Activated CD4-positive, alpha-beta T cell treated with anti-CD3 and anti-CD28 coated beads, Interleukin-2, amount 50 U/mL, for 4 hours (primary cell): ENCODE results near the gene KRTAP10-4.
"Not testable (repeated sequence)": the region's sequence is repeated elsewhere in the genome, so short reads cannot be mapped to it uniquely, and the experiment has no call there.

Experiments used
- DNase-seq, 2 experiments: peaks; one replicate each; pipeline ENCODE4 v3.0.0-alpha.2; 2020

Gene KRTAP10-4

DNA sequence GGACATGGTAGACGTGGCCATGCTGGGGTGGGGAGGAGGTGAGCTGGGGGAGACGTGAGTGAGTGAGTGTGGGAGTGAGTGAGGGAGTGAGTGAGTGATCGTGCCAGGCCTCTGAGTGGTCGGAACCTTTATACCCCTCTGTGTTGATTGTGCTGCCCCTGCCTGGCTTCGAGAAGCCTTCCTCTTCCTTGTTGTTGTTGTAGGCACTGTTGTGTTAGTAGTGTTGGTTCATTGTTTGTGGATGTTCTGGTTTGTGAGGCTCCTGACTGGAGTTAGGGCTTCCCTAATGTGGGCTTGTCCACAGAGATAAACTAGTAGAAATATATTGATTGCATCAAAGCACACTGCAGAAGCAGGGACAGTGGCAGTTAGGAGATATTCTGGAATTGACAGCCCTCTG, 14.8 kb upstream of the KRTAP10-4 start, which contains the start of gene KRTAP10-3:
Gene KRTAP10-3, minus strand, starts transcription at position 101 of the 400 bp plus-strand sequence. Its CDS starts 80 bp downstream, at position 21.
- no peak for DNase-seq

DNA sequence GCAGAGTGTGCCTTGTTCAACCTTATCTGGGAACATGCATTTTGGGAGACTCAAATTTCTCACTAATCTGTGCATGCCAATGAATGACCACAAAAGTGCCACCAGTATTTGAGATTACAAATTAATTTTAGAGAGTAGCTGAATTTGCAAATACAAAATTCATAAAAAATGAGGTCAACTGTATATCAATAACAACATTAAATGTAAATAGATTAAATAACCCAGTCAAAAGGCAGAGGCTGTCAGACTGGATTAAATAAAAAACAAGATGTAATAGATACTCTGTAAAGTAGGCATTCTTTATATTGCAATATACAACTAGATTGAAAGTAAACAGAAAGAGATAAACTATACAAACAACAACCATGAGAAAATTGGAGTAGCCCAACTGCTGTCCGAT, 9.4 kb upstream of the KRTAP10-4 start:
- DNase-seq: no peak

DNA sequence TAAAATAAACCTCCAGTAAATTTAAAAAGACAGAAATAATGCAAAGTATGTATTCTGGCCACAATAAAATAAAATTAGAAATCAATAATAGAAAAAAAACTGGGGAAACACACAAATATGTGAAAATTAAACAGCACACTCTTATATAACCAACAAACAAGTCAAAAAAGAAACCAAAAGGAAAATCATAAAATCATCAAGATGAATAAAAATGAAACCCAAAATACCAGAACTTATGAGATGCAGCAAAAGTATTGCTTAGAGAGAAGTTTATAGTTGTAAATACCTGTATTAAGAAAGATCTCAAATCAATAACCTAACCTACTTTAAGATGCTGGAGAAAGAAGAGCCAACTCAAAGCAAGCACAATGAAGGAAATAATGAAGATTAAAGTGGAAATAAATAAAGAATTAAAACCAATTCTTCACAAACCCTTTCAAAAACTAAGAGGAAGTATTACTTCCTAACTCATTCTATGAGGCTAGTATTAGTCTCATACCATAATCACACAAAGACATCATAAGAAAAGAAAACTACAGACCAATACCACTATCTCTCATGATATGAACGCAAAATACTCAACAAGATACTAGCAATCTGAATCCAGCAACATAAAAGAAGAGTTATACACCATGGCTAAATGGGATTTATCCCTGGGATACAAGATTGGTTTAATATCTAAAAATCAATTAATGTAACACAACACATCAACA, 8.5 kb upstream of the KRTAP10-4 start:
- DNase-seq: no peak

DNA sequence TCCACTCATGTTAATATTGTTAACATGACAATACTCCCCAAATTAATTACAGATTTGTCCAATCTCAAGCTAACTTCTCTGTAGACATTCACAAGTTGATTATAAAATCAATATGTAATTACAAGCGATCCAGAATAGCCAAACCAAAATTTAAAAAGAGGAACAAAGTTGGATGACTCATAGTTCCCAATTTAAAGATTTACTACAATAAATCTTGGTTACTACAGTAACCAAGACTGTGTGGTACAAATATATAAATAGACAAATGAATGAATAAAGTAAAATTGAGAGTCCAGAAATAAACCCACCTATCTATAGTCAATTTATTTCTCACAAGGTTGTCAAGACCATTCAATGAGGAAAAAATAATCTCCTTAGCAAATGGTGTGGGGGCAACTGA, 7.1 kb upstream of the KRTAP10-4 start:
- no peak for DNase-seq

DNA sequence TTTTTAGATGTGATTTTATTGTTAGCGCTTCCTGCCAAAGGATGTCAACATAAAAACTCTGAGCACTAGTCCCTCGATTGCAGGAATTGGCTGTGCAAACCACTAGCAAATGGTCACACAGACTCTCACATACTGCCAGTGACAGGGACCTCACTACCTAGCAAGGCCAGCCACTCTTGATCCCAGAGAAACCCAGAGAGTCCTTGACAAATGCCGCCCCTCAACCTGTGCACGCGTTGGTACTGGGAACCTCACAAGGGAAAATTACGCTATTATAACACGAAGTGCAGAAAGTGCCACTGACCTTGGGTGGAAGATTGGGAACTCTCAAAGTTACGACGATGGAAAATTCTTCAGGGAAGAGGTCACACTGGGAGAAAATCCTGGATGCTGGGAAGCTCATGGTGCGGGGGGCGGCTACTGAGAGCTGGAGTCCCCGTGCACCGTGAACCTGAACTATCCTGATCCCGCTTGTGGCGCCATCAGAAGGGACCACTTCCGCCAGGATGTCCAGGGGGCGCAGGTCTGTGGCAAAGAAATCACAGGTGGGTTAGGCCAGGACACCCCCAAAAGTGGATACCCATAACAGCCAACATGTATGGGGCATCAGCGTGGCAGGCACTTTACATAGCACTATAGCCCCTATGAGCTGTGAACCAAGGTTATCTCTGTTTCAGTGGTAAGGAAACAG, 5.9 kb upstream of the KRTAP10-4 start:
- DNase-seq: no peak

DNA sequence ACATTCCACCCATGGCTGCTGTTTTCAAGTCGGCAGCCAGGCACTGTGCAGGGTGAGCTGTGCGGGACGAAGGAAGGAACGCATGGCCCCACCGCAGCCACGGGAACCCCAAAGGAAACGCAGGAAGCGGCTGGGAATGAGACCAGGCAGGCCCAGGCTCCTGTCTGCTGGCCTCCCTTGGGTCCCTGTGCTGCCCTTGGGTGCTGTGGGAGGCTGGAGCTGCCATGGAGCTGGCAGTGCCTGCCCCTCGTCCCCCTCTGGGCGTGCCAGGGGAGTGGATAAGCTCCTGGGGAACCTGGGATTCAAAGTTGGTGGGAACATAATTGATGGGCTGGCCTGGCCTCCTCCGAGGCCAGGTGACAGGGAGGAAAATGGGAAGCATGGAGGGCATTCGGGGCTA, 5.3 kb upstream of the KRTAP10-4 start:
- no peak for DNase-seq

DNA sequence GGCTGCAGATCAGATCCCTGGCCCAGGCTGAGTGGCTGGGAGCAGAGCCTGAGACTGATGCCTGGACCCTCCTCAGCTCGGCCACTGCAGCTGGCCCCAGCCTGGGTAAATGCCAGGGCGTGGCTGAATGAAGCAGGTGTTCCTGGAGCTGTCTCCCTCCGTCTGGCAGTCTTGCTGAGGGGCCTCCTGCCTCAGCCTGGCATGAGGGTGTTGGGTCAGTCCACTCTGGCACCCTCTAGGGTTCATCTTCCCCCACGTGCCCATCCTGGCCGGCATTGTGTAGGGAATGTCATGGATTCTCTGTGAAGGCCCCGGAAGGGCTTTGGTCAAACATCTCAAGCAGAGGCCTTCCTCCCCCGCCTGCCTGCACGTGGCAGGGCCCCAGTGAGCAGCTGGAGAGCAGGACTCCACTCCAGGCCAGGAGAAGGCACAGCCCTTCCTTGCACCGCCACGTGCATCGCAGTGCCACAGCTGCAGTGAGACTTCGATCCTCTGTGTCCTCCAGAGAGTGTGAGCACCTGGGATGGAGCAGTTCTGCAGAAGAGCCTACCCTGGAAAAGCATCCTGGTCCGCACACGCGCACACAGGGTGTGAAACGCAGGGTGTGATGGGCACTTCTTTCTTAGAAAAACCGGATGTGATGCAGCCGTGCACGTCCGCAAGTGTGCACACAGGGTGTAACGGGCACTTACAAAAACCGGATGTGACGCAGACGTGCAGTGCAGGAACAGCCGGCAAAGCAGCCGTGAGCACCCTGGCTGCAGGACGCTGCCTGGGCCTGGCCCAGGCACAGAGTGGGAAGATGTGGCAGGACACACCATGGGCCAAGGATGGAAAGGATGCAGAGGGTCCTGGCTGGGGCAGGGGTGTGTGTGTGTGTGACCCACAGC, 4.6 kb upstream of the KRTAP10-4 start:
- no peak for DNase-seq

DNA sequence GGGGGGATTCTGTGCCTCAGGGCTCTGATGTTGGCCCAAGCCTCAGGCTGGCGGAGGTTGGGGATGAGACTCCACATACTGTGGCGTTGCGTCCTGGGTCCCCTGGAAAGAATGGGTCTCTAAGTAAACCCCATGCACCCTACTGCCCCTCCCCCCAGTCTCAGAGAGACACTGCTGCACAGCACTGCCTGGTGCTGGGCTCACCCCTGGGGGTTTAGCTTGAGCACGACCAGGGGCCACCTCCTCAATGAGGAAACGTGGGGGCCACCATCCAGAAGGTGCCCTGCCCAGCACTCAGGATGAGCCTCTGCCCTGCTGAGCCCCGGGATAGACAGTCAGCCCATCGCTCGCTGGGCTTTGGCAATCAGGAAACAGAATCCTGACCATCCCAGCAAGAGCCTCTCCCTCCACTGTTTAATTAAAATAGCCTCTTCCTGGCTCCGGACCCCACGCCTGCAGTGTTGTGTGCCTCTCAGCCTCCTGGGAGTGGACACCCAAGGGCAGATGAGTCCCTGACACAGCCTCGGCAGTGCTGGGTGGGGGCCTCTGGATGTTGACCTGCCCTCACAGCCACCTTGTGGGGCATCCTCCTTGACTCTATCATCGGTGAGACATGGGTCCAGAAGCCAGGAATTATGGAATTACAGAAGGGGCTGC, 3.5 kb upstream of the KRTAP10-4 start:
- no peak for DNase-seq

DNA sequence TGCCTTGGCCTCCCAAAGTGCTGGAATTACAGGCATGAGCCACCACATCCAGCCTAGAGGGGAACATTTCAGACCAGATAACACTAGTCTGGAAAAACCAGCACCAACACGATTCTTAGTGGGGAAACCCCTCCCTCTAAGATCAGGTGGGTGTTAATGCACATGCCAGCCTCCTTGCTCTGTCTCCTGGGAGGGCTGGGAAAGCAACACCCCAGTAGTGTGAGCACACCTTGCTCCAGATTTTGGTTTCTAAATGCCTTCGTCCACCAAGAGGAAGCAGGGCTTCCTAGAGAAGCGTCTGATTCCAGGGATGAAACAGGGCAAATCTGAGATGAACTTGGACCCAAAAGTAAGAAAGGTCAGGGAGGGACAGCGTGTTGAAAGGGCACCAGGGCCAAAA, 2.2 kb upstream of the KRTAP10-4 start:
- DNase-seq: no peak

DNA sequence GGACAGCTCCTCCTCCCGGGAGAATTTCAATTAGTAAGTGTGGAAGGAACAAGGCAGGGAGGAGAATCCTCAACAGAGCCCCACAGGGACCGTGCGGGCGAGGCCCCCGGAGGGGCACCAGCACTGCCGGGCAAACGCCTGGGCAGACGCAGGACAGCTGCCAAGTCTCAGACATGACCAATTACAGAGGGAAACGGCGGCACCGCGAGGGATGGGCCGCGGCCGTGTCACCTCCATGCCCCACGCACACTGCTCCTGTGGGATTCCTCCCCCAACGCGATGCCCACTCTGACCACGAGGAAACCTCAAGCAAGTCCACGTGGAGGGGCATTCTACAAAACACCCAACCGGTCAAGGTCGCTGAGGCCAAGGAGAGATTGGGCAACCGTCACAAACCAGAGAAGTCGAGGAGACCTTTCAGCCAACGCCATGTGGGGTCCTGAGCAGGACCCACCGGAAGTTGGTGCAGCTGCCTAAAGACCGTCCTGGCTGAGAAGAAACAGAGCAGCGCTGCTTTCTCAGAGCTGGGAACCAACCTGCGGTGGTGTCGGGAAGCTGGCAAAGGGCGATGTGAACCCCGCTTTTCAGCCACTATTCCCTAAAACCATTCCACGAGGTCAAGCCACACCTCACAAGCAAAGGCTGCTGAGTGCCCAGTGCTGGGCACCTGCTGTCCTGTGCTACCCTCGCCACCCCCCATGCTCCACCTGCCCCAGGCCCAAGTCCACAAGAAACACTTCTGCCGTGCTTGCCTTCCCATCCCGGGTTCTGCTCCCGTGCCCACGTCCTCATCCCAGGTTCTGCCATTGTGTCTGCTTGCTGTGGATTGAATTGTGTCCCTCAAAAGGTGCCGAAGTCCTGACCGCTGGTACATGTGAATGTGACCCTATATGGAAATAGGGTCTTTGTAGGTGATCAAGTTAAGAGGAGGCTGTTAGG, 1.4 kb upstream of the KRTAP10-4 start:
- no peak for DNase-seq

DNA sequence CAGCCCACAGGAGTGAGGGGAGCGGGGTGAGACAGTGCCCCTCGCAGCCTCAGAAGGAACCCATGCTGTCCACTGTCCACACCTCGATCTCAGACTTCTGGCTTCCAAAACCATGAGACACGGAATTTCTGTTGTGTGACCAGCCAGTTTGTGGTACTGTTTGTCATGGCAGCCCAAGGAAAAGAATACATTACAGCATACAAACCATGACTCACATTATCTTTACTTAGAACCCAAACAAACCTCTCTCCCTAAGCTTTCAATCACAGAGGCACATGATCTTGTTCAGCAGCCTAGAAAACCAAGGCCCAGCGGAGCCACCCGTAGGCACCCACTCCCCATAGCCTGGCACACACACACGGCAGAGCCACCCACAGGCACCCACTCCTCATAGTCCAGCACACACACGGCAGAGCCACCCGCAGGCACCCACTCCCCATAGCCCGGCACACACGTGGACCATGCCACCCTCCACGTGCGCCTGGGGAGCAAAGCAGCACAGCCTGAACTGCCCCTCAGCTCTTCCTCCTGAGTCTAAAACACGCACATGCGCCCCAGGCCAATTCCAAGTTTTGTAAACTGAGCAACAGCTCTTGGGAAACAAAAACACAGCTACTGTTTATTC, 458 bp upstream of the KRTAP10-4 start:
- DNase-seq: no peak

DNA sequence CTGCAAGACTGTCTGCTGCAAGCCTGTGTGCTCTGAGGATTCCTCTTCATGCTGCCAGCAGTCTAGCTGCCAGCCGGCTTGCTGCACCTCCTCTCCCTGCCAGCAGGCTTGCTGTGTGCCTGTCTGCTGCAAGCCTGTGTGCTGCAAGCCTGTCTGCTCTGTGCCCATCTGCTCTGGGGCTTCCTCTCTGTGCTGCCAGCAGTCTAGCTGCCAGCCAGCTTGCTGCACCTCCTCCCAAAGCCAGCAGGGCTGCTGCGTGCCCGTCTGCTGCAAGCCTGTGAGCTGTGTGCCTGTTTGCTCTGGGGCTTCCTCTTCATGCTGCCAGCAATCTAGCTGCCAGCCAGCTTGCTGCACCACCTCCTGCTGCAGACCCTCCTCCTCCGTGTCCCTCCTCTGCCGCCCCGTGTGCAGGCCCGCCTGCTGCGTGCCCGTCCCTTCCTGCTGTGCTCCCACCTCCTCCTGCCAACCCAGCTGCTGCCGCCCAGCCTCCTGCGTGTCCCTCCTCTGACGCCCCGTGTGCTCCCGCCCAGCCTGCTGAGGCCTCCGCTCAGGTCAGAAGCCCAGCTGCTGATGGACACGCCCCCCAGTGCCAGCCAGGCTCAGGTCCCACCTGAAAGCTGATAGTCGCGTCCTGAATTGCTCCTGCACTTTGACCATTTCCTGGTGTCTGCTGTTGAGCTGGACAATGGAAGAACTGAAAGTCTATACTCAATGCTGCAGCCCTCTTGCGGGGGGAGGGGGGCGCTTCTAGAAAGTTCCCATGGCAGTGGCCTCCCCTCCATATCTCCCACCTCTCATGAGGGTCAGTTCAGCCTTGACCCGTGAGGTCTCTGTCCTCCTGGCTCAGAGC, 1.2 kb downstream of the KRTAP10-4 start:
- DNase-seq: no peak

DNA sequence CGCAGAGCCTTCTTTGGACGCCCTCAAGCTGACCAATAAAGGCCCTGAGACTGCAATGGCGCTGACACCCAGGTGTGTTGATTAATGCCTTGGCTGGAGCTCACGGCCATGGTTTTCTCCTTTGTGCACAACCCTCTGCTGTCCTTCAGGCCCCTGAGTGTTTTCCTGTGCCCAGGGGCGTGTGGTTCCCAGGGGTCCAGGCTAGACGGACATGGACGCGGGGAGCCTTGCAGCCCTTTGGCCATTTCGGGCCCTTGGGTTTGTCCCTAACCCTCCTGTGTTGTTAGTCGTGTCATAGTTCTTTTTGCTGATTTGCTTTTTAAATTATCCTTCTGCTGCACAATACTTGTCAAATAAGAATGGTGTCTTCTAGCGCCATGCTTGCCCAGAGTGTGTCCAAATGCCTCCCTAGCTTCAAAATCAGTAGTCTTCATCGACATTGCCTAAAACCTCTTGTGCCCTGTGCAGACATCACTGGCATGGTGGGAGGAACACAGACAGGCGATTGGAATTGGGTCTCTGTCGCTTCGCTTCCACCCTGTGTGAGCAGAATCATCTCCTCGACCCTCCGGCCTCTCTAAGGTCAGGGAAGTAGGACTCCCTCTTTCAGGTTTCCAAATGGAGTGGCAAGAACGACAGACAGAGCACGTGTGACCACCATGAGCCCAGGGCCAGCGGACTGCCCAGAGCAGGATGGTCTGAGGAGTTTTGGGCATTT, 1.9 kb downstream of the KRTAP10-4 start:
- DNase-seq: no peak

DNA sequence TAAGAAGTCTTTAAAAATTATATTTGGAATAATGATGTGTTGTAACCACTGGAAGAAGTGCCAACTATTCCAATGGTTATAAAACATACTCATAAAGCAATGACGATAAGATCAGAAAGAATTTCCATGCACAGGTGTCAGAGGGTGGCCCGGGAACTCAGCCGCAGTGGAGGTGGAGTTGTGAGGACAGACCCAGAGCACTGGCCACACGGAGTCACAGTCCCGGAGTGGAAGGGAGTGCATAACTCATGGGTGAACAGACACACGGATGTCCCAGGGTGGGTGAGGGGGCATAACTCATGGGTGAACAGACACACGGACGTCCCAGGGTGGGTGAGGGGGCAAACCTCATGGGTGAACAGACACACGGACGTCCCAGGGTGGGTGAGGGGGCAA, 2.5 kb downstream of the KRTAP10-4 start:
- DNase-seq: no peak

DNA sequence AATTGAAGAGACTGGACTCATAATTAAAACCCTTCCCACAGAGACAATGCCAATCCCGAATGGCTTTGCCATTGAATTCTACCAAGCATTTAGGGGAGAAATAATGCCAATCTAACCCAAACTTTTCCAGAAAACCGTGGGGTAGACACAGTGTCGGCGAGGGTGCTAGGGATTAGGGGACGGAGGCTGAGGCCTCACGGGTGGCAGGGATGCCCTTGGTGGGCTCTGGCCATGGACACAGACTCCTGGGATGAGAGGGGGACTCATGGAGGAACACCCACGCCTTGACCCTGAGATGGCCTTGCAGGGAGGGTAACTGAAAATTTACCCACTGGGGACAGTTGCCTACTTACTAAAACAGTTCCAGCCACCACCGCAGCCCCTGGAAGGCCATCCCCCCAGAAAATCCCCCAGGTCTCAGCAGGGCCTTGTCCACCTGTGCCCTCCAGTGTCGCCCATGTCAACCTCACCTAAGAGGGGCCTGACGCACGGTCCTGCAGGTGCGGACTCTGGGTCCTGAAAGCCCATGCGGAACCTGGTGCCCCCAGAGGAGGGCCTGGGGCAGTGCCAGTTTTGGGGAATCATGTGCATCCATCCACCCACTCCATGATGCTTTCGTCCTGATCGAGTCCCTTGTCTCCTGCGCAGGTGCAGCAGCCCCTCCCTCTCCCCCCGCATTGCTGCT, 5.0 kb downstream of the KRTAP10-4 start:
- no peak for DNase-seq

DNA sequence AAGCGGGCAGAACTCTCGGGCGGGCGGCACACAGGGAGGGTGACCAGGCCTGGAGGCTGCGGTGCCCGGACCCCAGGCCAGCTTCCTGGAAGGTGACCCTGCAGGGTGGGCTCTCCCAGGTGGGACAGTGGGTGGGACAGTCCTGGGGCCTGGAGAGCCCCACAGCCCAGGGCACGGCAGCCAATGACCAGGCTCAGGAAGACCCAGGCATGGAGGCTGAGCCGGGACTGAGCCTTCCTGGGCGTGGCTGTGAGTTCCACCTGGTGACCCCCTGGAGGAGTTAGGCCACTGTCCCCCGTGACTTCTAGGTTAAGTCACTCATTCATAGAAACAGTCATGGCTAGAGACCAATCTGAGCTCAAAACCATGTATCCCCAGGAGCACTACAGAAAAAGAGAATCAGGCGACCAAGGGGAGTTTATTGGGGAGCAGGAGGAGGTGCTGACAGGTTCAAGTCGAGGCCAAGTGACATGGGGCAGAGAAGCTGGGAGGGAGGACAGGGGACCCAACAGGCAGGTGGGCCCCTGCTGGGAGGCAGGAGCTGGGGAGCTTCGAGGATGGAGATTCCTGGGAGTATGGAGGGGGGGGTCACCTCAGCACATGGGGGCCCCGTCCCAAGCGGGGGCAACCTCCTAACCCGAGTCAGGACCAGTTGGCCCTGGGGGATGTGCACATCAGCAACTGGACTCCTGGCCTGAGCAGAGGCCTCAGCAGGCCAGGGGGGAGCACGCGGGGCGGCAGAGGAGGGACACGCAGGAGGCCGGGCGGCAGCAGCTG, 5.7 kb downstream of the KRTAP10-4 start:
- DNase-seq: no peak

DNA sequence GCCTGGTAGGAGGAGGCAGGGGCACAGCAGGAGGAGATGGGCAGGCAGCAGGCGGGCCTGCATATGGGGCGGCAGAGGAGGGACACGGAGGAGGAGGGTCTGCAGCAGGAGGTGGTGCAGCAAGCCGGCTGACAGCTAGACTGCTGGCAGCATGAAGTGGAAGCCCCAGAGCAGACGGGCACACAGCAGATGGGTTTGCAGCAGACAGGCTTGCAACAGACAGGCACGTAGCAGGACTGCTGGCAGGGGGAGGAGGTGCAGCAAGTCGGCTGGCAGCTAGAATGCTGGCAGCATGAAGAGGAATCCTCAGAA, 6.3 kb downstream of the KRTAP10-4 start:
- no peak for DNase-seq

DNA sequence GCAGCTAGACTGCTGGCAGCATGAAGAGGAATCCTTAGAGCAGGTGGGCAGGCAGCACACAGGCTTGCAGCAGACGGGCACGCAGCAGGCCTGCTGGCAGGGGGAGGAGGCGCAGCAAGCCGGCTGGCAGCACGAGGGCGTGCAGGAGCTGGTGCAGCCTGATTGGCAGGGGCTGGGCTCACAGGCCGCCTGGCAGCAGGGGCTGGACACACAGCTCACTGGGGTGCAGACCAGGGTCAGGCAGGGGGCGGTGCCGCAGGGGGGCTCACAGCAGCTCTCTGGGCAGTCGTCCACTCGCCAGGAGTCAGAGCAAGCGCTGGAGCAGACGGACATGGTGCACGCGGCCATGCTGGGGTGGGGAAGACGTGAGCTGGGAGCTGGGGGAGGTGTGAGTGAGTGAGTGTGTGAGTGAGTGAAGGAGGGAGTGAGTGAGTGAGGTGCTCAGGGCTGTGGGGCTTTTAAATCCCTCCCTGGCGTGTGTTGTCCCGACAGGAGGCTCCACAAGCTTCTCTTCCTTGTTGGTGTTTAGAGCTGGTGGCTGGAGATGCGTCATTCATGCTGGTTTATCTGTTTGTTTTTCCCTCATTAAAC, 6.8 kb downstream of the KRTAP10-4 start, which contains the start of gene KRTAP10-5:
Gene KRTAP10-5, minus strand, starts transcription at position 374 of the 591 bp plus-strand sequence. Its CDS starts 26 bp downstream, at position 348.
- DNase-seq: not testable (repeated sequence)
